ENCODE data around the gene ANO3. TPM values are rescaled to one million over a fixed set of nuclear protein-coding genes. Genes with fewer than 3 reads are reported as not detected.
A peak's percentile ranks its signal among the peaks of the same experiment; 100 is the strongest.

The ANO3 gene
- polyA plus RNA-seq, 3 donors: not detected

GRCh38 chr11:26439854-26440253 is 107.9 kb downstream of the ANO3 start:
- Mint-ChIP-seq H3K9me3 (peaks cover 0 to 9% (median 1%) of the 10 kb centered on the region in 7 donors), H3K36me3 (no peaks in the 10 kb centered on the region), H3K4me3 (no peak overlapping the region), H3K27ac (peak overlapping the region in 1 of 7 donors; percentile 44), H3K27me3 (ENCODE audit: low read depth in 3 of 3) (no peaks in the 10 kb centered on the region), H3K4me1 (no peaks in the 10 kb centered on the region)
- Histone ChIP-seq H3K79me2 (ENCODE audit: insufficient read depth, low read length) (no peaks in the 10 kb centered on the region), H3K27me3 (ENCODE audit: control insufficient read depth in 2 of 2, insufficient read depth in 2 of 2, low read length in 2 of 2) (no peaks in the 10 kb centered on the region), H3K36me3 (replicated peaks in 1 of 2; ENCODE audit: control insufficient read depth in 1 of 2, insufficient read depth in 2 of 2, low read length in 2 of 2) (no peaks in the 10 kb centered on the region), H3K4me1 (ENCODE audit: control insufficient read depth in 1 of 2, insufficient read depth in 2 of 2, low read length in 2 of 2) (no peaks in the 10 kb centered on the region), H4K20me1 (ENCODE audit: insufficient read depth, low read length) (no peaks in the 10 kb centered on the region), H3K4me2 (replicated peaks; ENCODE audit: extremely low read depth, low read length, poor library complexity, severe bottlenecking) (no peak overlapping the region), H2AFZ (ENCODE audit: insufficient read depth, low read depth, low read length, poor library complexity, severe bottlenecking) (no peak overlapping the region), H3K4me3 (replicated peaks in 1 of 3; ENCODE audit: low read depth in 2 of 3, low read length in 3 of 3) (no peak overlapping the region), H3K9ac (ENCODE audit: insufficient read depth, low read length, poor library complexity, severe bottlenecking) (no peak overlapping the region), H3K27ac (ENCODE audit: low read depth in 1 of 2, low read length in 2 of 2) (no peak overlapping the region), H3K9me3 (replicated peaks in 1 of 2; ENCODE audit: control insufficient read depth in 1 of 2, insufficient read depth in 1 of 2, low read length in 2 of 2) (peaks cover 14 to 15% of the 10 kb centered on the region in 2 donors)
- no peak for DNase-seq
- intact Hi-C loops (cut with micrococcal nuclease): loop anchor here in 1 of 2 donors (10.0 kb wide), 1 partner anchor 65 kb away; no protein-coding TSS in a partner anchor
- no peak for TF ChIP-seq CTCF (IDR thresholded peaks at IDR 0.05)
- WGBS (ENCODE audit: insufficient coverage): no CpG with 5 or more reads among the region's 5 CpGs

- WGBS (ENCODE audit: insufficient coverage): no CpG with 5 or more reads among the region's 2 CpGs
- no peak for DNase-seq
- Histone ChIP-seq H3K27me3 (ENCODE audit: control insufficient read depth in 2 of 2, insufficient read depth in 2 of 2, low read length in 2 of 2) (no peaks in the 10 kb centered on the region), H3K9me3 (replicated peaks in 1 of 2; ENCODE audit: control insufficient read depth in 1 of 2, insufficient read depth in 1 of 2, low read length in 2 of 2) (peaks cover 2 to 3% of the 10 kb centered on the region in 2 donors), H3K27ac (ENCODE audit: low read depth in 1 of 2, low read length in 2 of 2) (no peak overlapping the region), H4K20me1 (ENCODE audit: insufficient read depth, low read length) (no peaks in the 10 kb centered on the region), H2AFZ (ENCODE audit: insufficient read depth, low read depth, low read length, poor library complexity, severe bottlenecking) (no peak overlapping the region), H3K36me3 (replicated peaks in 1 of 2; ENCODE audit: control insufficient read depth in 1 of 2, insufficient read depth in 2 of 2, low read length in 2 of 2) (no peaks in the 10 kb centered on the region), H3K9ac (ENCODE audit: insufficient read depth, low read length, poor library complexity, severe bottlenecking) (no peak overlapping the region), H3K79me2 (ENCODE audit: insufficient read depth, low read length) (no peaks in the 10 kb centered on the region), H3K4me3 (replicated peaks in 1 of 3; ENCODE audit: low read depth in 2 of 3, low read length in 3 of 3) (no peak overlapping the region), H3K4me2 (replicated peaks; ENCODE audit: extremely low read depth, low read length, poor library complexity, severe bottlenecking) (no peak overlapping the region), H3K4me1 (ENCODE audit: control insufficient read depth in 1 of 2, insufficient read depth in 2 of 2, low read length in 2 of 2) (no peaks in the 10 kb centered on the region)
- Mint-ChIP-seq H3K4me3 (no peak overlapping the region), H3K9me3 (peaks cover 0 to 6% (median 0%) of the 10 kb centered on the region in 7 donors), H3K27ac (no peak overlapping the region), H3K27me3 (ENCODE audit: low read depth in 3 of 3) (no peaks in the 10 kb centered on the region), H3K36me3 (no peaks in the 10 kb centered on the region), H3K4me1 (no peaks in the 10 kb centered on the region)
- intact Hi-C loops (cut with micrococcal nuclease): loop anchor here in 1 of 2 donors (10.0 kb wide), 1 partner anchor 63 kb away; no protein-coding TSS in a partner anchor
- no peak for TF ChIP-seq CTCF (IDR thresholded peaks at IDR 0.05)
These were observed 110.2 kb downstream of the ANO3 start for GRCh38 chr11:26442131-26442530.
